KOPT-K1 (cell line): ENCODE results near the gene ELMOD2.

ENCODE experiments used
- H3K27ac ChIP-seq: fragments of 200-600 bp; sonication (generic); 2 replicates; pipeline ENCODE4 v1.5.1; 2016; ENCODE audit warnings: antibody characterized with exemption, mild to moderate bottlenecking, low read depth, low read length; ENCODE audit not compliant: poor library complexity, severe bottlenecking
- H3K36me3 ChIP-seq: fragments of 200-600 bp; sonication (generic); 2 replicates; pipeline ENCODE4 v1.5.1; 2017; ENCODE audit warnings: antibody characterized with exemption, mild to moderate bottlenecking, low read length, moderate library complexity; ENCODE audit not compliant: insufficient read depth
- H3K9me3 ChIP-seq: fragments of 200-600 bp; sonication (generic); 2 replicates; pipeline ENCODE4 v1.5.1; 2017; ENCODE audit warnings: antibody characterized with exemption, low read length, mild to moderate bottlenecking; ENCODE audit not compliant: insufficient read depth, poor library complexity, severe bottlenecking

Gene ELMOD2

DNA sequence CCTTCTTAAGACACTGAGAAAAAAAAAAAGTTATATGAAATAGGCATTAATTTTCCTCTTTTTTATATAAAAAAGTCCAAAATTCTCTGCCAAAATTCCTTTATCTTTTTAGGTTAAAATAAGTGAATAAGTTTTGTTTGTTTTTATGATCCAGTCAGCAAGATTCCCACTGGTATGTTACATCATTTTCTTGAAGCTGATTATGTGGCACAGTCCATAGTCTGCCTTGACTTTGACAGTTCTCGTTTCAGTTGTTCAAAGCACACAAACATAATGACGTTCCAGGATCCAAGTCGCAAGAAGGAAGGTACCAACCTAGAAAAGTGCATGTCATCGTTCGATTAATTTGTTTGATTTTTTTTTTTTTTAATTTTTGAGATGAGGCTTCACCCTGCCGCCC lies 35.7 kb downstream of the ELMOD2 start:
- no peak overlapping the region for H3K27ac ChIP-seq
- H3K36me3 ChIP-seq = no peaks in the 10 kb centered on the region
- no peaks in the 10 kb centered on the region for H3K9me3 ChIP-seq

DNA sequence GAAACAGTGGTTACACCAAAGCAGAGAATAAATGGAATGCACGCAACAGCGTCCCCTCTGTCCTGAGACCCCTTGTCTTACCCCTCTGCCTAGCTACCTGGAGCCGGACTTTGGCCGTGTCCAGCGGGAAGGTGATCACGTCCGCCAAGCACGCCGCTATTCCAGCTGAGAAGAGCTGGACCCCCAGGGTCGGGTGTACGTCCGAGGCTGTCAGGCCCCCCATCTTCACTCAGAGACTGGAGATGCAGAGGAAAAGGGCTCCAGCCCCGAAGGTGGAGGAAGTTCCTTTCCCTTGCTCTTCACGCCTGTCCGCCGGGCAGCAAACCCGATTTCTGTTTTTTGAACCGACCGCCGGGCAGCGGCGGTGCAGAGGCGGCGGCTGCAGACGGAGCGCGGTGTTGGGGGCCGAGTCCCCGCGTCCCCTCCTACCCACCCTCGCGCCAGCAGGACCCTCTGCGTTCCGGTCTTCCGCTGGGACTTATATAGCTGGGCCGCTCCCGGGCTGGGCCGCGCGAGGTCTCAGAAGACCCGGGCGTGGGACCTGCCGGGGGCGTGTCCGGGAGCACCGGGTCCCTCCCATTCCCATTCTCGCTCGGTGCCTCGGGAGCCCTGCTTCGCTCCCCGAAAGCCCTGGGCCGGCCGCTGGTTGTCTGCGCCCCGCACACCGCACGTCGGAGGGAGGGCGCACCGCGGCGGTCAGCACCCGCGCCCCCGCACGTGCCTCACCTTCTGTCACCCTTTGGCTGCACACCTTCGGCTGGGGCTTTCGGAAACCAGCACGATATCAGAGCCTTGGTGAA lies 44.7 kb downstream of the ELMOD2 start, which contains the start of gene UCP1:
UCP1 (minus strand) TSS at position 455 of the 800 bp plus-strand sequence; CDS start at position 223, 232 bp downstream.
- peaks cover 4% of the 10 kb centered on the region for H3K9me3 ChIP-seq

DNA sequence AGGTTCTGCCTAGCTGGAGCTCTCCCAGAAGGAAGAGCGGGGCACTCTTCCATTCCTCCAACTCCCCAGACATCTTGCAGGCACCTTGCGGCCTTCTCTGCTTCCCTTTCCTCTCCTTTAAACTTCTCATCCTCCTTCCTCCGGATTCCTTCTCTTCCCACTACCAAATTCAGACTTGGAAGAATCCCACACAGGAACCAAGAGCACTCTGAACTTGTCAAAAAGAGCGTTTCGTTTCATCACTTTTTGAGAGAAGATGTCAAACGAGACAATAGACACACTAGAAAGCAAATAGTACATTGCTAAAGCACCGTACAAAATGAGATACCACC lies 45.3 kb downstream of the ELMOD2 start:
- Histone ChIP-seq H3K27ac (no peak overlapping the region), H3K36me3 (no peaks in the 10 kb centered on the region), H3K9me3 (peaks cover 4% of the 10 kb centered on the region)

More for the DNA sequence above, 44.7 kb downstream of the ELMOD2 start, which contains the start of gene UCP1:
- Histone ChIP-seq H3K36me3 (no peaks in the 10 kb centered on the region), H3K27ac (no peak within 1 kb of the TSS)

DNA sequence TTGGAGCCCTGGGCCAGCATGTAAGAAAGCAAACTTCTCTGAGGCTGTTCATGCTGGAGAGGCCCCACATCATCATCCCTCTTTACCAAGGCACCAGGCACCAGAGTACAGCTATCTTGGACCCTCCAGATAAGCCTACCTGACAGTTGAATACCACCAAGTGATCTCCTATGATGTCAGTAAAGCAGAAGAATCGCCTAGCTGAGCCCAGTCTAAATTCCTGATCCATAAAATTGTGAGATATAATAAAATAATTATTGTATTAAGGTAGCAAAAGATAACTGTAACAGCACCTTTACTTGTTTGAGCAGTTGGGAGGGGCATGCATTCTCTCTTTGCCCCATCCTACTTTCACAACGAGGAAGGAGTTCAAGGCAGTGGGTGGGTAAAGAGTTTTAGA lies 47.7 kb downstream of the ELMOD2 start:
- no peak overlapping the region for H3K27ac ChIP-seq
- H3K36me3 ChIP-seq = no peaks in the 10 kb centered on the region
- H3K9me3 ChIP-seq = peaks cover 4% of the 10 kb centered on the region

DNA sequence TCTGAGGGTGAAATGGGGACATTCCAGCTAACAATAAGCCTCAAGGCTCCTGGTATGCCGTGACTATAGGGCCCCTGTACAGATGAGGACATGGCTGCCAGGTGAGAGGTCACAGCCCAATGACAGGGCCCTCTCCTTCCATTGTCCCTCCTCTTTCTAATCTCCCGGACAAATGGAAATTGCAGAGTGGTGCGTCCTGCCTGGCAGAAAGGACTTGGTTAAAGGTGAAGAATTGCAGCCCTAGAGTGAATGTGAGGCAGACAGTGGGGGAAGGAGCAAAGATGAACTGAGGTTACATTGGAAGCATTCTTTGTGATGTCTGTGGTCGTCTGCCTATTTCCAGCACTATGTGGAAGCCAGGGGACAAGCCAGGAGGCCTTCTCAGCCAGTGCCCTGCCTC lies 51.5 kb downstream of the ELMOD2 start:
- H3K9me3 ChIP-seq = peaks cover 4% of the 10 kb centered on the region
- no peaks in the 10 kb centered on the region for H3K36me3 ChIP-seq
- H3K27ac ChIP-seq = no peak overlapping the region

DNA sequence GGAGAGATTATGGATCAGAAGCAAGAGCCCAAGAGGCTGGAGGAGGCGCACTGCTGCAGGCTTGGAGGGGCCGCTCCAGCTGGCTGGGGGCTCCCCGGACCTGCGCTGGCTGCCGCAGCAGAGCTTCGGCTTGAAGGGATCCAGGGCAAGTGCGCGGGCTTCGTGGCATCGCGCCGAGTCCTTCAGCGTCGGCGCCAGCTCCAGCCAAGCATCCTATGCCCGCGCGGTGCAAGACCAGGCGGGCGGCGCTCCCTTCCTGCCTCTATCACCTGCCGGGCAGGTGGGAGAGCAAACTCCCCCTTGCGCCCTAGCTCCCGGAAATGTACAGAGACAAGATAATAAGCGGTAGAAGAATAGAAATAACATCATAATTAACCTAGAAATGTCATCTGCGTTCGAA lies 55.3 kb downstream of the ELMOD2 start:
- no peaks in the 10 kb centered on the region for H3K36me3 ChIP-seq
- no peak overlapping the region for H3K27ac ChIP-seq
- no peaks in the 10 kb centered on the region for H3K9me3 ChIP-seq

DNA sequence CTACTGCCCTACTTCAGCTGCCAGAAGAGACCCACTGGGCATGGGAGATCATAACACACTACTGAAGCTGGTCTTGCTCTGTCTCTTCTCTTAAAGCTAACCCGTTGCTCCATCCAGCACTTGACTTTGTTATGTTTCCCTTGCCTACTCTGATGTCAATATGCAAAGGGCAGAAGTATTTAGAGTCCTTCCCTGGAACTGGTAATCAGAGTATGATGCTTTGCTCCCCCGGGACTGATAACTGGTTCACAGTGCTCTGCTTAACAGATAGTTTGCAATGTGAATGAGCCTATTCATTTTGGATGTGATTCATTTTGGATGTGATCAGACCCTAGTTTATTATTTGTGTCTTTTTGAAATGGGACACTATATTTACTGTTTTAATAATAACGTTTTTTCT lies 57.1 kb downstream of the ELMOD2 start:
- Histone ChIP-seq H3K27ac (no peak overlapping the region), H3K36me3 (no peaks in the 10 kb centered on the region), H3K9me3 (no peaks in the 10 kb centered on the region)

DNA sequence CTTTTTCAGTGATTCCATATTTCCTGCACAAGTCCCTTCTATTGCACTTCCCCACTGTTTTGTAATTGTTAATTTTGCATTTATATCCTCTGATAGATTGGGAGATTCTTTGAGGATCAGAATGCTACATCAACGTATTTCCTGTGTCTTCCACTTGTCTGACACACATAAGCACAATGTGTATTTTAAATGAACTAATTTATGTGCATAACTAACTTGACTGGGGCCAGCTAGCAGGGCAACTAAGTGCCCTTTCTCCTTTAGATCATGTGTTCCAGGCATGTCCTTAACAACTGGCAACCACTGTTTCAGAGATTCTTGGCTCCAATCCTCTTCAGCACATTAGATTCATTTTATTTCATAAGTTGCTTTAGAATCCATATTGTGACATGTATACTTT lies 60.5 kb downstream of the ELMOD2 start:
- Histone ChIP-seq H3K36me3 (no peaks in the 10 kb centered on the region), H3K9me3 (no peaks in the 10 kb centered on the region), H3K27ac (no peak overlapping the region)

DNA sequence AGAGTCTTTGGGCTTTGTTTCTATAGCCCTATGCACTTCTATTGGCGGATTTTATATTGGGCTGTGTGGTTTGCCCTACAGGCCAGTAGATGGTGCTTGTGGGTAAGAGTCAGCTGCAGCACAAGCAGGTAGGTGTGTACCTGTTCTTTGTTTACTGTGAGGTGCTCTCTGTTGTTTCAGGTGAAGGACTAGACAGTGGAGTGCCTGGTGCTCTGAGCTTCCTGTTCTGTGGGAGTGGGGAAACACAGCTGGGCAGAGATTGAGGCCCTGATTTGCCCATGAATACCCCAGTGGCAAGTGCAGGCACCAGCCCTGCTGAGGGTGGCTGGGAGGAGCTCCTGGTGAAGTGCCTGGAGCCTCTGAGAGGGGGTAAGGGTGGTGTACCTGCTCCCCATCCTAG lies 71.1 kb downstream of the ELMOD2 start:
- Histone ChIP-seq H3K27ac (no peak overlapping the region), H3K9me3 (no peaks in the 10 kb centered on the region), H3K36me3 (no peaks in the 10 kb centered on the region)

DNA sequence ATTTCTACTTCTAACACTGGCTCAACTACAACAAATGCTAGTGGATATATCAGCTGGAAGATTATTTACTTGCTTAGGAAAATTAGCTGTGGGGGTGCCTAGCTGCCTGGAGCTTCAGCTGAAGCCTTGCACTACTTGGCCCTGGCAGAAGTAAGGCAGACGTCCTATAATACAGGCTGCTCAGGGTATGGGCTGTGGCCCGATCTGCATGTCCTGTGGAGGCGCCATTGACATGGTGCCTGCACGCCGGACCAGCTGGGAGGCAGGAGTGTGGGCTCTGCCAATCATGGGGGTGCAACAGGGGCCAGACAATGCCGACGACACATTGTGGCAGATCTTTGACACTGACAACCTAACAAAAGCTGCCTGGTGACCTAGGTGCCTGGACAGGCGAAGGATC lies 76.4 kb downstream of the ELMOD2 start:
- H3K27ac ChIP-seq = no peak overlapping the region
- H3K36me3 ChIP-seq = no peaks in the 10 kb centered on the region
- no peaks in the 10 kb centered on the region for H3K9me3 ChIP-seq

DNA sequence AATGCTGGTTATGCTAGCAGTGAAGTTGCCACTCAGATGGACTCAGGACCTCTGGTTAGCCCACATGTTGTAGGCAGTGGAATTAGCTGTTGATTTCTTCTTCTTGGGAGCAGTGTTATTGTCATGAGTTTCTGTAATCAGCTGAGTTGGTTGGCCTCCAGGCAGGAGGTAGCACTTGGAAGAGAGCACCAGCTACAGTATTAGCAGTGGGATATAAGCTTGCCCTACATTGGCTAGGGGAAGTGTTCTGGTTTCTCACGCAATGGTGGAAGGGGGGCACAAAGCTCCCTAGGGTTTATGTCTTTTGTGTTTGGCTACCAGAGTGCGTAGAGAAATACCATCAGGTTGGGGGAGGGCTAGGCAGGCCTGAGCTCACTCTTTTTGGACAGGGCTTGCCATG lies 78.7 kb downstream of the ELMOD2 start:
- no peaks in the 10 kb centered on the region for H3K36me3 ChIP-seq
- H3K9me3 ChIP-seq = no peaks in the 10 kb centered on the region

DNA sequence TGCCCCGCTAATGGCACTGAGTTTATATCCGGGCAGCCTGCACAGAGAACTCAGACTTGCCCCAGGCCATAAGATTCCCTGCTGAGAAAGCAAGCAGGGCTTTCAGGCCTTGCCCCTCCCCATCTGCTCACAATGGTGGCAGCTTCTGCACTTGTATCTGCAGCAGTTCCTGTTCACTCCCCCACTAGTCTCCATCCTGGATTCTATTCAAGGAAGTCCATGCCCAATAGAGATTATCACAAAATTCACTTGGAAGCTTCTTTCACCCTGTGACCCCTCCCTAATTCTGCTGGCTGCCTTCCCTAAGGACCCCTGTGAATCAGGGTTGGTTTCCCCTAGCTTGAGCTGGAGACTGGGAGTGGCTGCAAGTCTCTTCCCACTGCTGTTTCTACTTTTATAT lies 79.3 kb downstream of the ELMOD2 start:
- Histone ChIP-seq H3K9me3 (no peaks in the 10 kb centered on the region), H3K36me3 (no peaks in the 10 kb centered on the region), H3K27ac (no peak overlapping the region)

More for the DNA sequence above, 78.7 kb downstream of the ELMOD2 start:
- H3K27ac ChIP-seq = no peak overlapping the region
